Osteocyte (in vitro differentiated cells): ENCODE measurements around the gene TMEM108. TPM values are rescaled to one million over a fixed set of nuclear protein-coding genes. Genes with fewer than 3 reads are reported as not detected.

Experiments
- DNase-seq: peaks from one replicate; pipeline ENCODE4 v3.0.0; 2021; ENCODE audit warnings: mixed read lengths; ENCODE audit not compliant: unreplicated experiment; ENCODE audit errors: extremely low spot score
- H3K27ac Mint-ChIP-seq: one replicate; pipeline ENCODE4 v1.8.0; 2021; ENCODE audit warnings: mild to moderate bottlenecking, mixed read lengths; ENCODE audit not compliant: unreplicated experiment
- H3K27me3 Mint-ChIP-seq: one replicate; pipeline ENCODE4 v1.8.0; 2021; ENCODE audit warnings: mixed read lengths; ENCODE audit not compliant: unreplicated experiment
- H3K36me3 Mint-ChIP-seq: one replicate; pipeline ENCODE4 v1.8.0; 2021; ENCODE audit warnings: mixed read lengths; ENCODE audit not compliant: unreplicated experiment
- H3K4me1 Mint-ChIP-seq: one replicate; pipeline ENCODE4 v1.8.0; 2021; ENCODE audit warnings: mixed read lengths; ENCODE audit not compliant: unreplicated experiment
- H3K4me3 Mint-ChIP-seq: one replicate; pipeline ENCODE4 v1.8.0; 2021; ENCODE audit warnings: mild to moderate bottlenecking, moderate library complexity, mixed read lengths; ENCODE audit not compliant: unreplicated experiment
- H3K9me3 Mint-ChIP-seq: one replicate; pipeline ENCODE4 v1.8.0; 2021; ENCODE audit warnings: mixed read lengths; ENCODE audit not compliant: unreplicated experiment
- total RNA-seq: library from RNA; stranded (reverse); gene quantifications from 2 replicates; pipeline ENCODE4 v1.2.1, GENCODE V29; 2021
- TF ChIP-seq, protein P1 (sequence below): fragments of 200-600 bp; sonication (generic); IDR thresholded peaks from 2 replicates; pipeline ENCODE4 v1.5.0; 2021; ENCODE audit warnings: antibody characterized with exemption, mild to moderate bottlenecking, moderate library complexity

Gene TMEM108
- total RNA-seq, 1 donor from 2014 or later = 3.7 TPM

DNA sequence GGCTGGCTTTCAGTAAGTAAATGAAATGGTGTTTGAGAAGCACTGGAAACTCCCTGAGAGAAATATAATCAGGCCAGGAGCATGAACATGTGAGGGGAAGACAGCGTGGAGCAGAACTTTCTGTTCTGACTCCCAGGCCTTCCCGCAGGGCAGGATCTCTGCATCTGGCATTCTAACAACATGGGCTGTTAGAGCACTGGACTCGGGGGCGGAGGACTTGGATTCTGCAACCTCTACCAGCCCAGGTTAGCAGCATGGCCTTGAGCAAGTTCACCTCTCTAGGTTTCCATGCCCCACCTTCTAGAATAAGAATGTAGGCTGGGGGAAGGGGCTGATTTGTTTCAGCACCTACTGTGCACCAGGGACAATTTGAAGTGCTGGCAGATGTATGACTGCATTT, 349.1 kb downstream of the TMEM108 start:
- Mint-ChIP-seq H3K4me1 (peaks cover 7% of the 10 kb centered on the region), H3K9me3 (no peaks in the 10 kb centered on the region), H3K36me3 (no peaks in the 10 kb centered on the region), H3K4me3 (no peak overlapping the region), H3K27ac (no peak overlapping the region), H3K27me3 (peaks cover 3% of the 10 kb centered on the region)
- TF ChIP-seq, protein P1, sequence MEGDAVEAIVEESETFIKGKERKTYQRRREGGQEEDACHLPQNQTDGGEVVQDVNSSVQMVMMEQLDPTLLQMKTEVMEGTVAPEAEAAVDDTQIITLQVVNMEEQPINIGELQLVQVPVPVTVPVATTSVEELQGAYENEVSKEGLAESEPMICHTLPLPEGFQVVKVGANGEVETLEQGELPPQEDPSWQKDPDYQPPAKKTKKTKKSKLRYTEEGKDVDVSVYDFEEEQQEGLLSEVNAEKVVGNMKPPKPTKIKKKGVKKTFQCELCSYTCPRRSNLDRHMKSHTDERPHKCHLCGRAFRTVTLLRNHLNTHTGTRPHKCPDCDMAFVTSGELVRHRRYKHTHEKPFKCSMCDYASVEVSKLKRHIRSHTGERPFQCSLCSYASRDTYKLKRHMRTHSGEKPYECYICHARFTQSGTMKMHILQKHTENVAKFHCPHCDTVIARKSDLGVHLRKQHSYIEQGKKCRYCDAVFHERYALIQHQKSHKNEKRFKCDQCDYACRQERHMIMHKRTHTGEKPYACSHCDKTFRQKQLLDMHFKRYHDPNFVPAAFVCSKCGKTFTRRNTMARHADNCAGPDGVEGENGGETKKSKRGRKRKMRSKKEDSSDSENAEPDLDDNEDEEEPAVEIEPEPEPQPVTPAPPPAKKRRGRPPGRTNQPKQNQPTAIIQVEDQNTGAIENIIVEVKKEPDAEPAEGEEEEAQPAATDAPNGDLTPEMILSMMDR = no peak
- DNase-seq = no peak

DNA sequence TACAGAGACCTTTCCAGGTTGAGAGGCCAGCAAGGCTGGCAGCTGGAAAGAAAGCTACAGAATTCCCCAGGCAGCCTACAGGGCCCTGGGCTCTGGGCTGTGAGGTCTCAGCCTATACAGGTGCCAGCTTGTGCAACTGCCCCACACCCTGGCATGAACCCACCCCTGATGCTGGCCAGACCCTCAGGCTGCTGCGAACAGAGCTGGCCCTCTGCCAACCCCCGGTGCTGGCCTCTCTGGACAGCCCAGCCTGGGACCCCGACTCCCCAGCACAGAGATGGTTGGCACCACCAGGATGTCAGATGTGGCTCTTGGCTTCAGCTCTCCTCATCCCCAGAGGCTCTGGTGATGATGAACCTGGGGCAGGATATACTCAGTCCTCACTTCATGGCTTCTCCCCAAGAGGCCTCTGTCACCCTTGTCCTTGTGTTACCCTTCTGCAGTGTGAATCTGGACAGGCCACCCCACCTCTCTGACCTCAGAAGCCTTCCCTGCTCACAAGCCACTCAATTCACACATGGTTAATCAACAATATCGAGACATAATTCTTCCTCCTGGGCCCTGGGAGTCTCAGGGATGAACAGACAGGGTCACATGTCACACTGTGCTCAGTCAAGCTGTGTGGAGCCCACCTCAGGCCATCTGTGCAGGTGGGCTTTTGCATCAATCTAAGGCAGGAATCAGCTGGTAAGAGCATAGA, 350.7 kb downstream of the TMEM108 start:
- Mint-ChIP-seq H3K4me1 (peaks cover 7% of the 10 kb centered on the region), H3K9me3 (no peaks in the 10 kb centered on the region), H3K27ac (no peak overlapping the region), H3K36me3 (no peaks in the 10 kb centered on the region), H3K27me3 (no peaks in the 10 kb centered on the region), H3K4me3 (no peak overlapping the region)
- TF ChIP-seq, protein P1 = no peak
- no peak for DNase-seq

- Mint-ChIP-seq H3K27ac (no peak overlapping the region), H3K9me3 (peaks cover 6% of the 10 kb centered on the region), H3K36me3 (peaks cover 3% of the 10 kb centered on the region), H3K27me3 (no peaks in the 10 kb centered on the region), H3K4me3 (no peak overlapping the region), H3K4me1 (no peaks in the 10 kb centered on the region)
- no peak for DNase-seq
- TF ChIP-seq, protein P1 = no peak
Observed at GRCh38 chr3:133390715-133391114, 352.5 kb downstream of the TMEM108 start.

- peaks cover 3% of the 10 kb centered on the region for H3K36me3 Mint-ChIP-seq
- no peak for DNase-seq
- H3K4me1 Mint-ChIP-seq = no peaks in the 10 kb centered on the region
- H3K9me3 Mint-ChIP-seq = peaks cover 6% of the 10 kb centered on the region
- no peak overlapping the region for H3K27ac Mint-ChIP-seq
- TF ChIP-seq, protein P1 = no peak
- no peak overlapping the region for H3K4me3 Mint-ChIP-seq
- no peaks in the 10 kb centered on the region for H3K27me3 Mint-ChIP-seq
Observed at GRCh38 chr3:133393204-133393603, 355.0 kb downstream of the TMEM108 start.

DNA sequence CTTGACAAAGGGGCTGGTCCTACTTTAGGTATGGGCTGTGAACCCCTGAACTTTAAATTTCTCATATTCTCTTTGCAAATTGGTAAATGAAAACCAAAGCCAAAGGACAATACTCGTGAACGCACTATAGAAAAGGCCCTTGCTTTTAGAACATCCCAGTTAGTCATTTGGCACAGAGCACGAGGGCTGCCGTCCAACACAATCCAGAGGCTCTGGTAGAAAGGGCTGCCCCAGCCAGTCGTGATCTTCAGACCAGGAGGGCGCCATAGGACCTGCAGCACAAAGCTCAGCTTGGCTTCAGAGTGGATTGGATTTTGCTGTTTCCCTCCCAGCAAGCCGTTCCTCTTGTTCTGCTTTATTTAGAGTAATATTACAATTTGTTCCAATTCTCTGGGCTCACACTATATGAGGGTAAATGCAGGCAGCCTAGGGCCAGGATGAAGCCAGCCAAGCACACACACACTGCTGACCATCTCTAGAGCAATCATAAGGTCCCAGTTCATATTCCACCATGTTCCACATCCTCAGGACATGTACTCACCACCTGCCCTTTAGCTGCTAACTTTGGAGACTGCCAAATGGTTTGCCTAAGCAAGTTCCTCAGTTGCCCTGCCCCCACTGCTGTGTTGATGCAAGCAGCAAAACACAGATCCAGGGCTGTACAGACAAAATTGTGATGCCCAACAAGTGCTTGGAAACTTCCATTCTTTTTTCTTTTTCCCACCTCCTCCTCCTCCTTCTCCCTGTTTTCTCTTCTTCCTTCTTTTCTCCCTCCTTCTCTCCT, 355.7 kb downstream of the TMEM108 start:
- Mint-ChIP-seq H3K4me3 (no peak overlapping the region), H3K36me3 (peaks cover 3% of the 10 kb centered on the region), H3K4me1 (no peaks in the 10 kb centered on the region), H3K27ac (no peak overlapping the region), H3K9me3 (peaks cover 6% of the 10 kb centered on the region), H3K27me3 (no peaks in the 10 kb centered on the region)
- TF ChIP-seq, protein P1 = no peak
- no peak for DNase-seq
